Gastroesophageal sphincter (tissue), 4 donors: ENCODE results near the gene LGALS1. TPM values are rescaled to one million over a fixed set of nuclear protein-coding genes. Genes with fewer than 3 reads are reported as not detected.
A peak's percentile ranks its signal among the peaks of the same experiment; 100 is the strongest.

Source experiments
- ATAC-seq: fragments of 150-250 bp; one replicate; pipeline ENCODE4 v1.9.1; 2016; ENCODE audit warnings: mild to moderate bottlenecking, moderate library complexity
- H3K27ac ChIP-seq, 4 donors: fragments of 200-600 bp; sonication (generic) in 3 of 4; 1 replicate in 3 of 4; 2 replicates in 1 of 4; pipeline ENCODE4 v1.5.1; 2016 to 2019
- H3K27me3 ChIP-seq: fragments of 200-600 bp; sonication (generic); one replicate; pipeline ENCODE4 v1.5.1; 2019
- H3K36me3 ChIP-seq, 2 donors: fragments of 200-600 bp; sonication (generic); one replicate each; pipeline ENCODE4 v1.5.1; 2019; ENCODE audit warnings: control low read depth in 1 of 2
- H3K4me1 ChIP-seq, 3 donors: fragments of 200-600 bp; sonication (generic); 1 replicate in 2 of 3; 2 replicates in 1 of 3; pipeline ENCODE4 v1.5.1; 2016 to 2019; ENCODE audit warnings: control low read depth in 2 of 3
- H3K4me3 ChIP-seq, 2 donors: fragments of 200-600 bp; sonication (generic); one replicate each; pipeline ENCODE4 v1.5.1; 2019; ENCODE audit warnings: mild to moderate bottlenecking in 1 of 2, moderate library complexity in 1 of 2
- H3K9me3 ChIP-seq, 3 donors: fragments of 200-600 bp; sonication (generic); one replicate each; pipeline ENCODE4 v1.5.1; 2017 to 2019; ENCODE audit warnings: control low read depth in 2 of 3
- CTCF ChIP-seq, 4 experiments: fragments of 200-600 bp in 2 of 4; fragments of 450-650 bp in 2 of 4; sonication (generic) in 1 of 4; IDR thresholded peaks; one replicate each; pipeline ENCODE4 v1.5.1; 2017 to 2019; ENCODE audit warnings: antibody characterized with exemption in 4 of 4, mild to moderate bottlenecking in 2 of 4, moderate library complexity in 2 of 4
- EP300 ChIP-seq: sonication (generic); formaldehyde crosslinking; IDR thresholded peaks from one replicate; pipeline ENCODE4 v1.6.1; 2017; ENCODE audit warnings: antibody characterized with exemption, mild to moderate bottlenecking
- POLR2A ChIP-seq, 2 donors: fragments of 450-650 bp; IDR thresholded peaks; one replicate each; pipeline ENCODE4 v1.6.1; 2017; ENCODE audit warnings: antibody characterized with exemption in 2 of 2, mild to moderate bottlenecking in 2 of 2, moderate library complexity in 1 of 2
- POLR2AphosphoS5 ChIP-seq: sonication (generic); formaldehyde crosslinking; IDR thresholded peaks from one replicate; pipeline ENCODE4 v1.6.1; 2017; ENCODE audit warnings: antibody characterized with exemption
- WGBS, 2 donors: methylation state at CpG; one replicate each; pipeline ENCODE4 v1.1.5; 2018; ENCODE audit warnings: low coverage in 1 of 2; 5-methylcytosine and 5-hydroxymethylcytosine counted together
- total RNA-seq, 4 donors: library from RNA; depleted of rRNA; stranded (reverse); fragments of >200 nt; gene quantifications; one replicate each; pipeline ENCODE4 v1.1.0, GENCODE V29; 2016

Gene LGALS1
- total RNA-seq, 4 donors from 2014 or later: 747 to 1,092 (median 1,059) TPM

- TF ChIP-seq POLR2A (IDR thresholded peaks at IDR 0.05) (peak; percentile 26 to 30), EP300 (no peak), CTCF (IDR thresholded peaks at IDR 0.05) (no peak), POLR2AphosphoS5 (peak; percentile 84)
- 0% methylated on average over 4 of the region's 42 CpGs; no CpG with 5 or more reads in 1 of the 2 donors for WGBS, 2 donors
- Histone ChIP-seq H3K36me3 (peaks cover 0 to 25% of the 10 kb centered on the region in 2 donors), H3K27me3 (no peaks in the 10 kb centered on the region), H3K9me3 (no peaks in the 10 kb centered on the region), H3K4me1 (peaks cover 3 to 99% (median 29%) of the 10 kb centered on the region in 3 donors), H3K4me3 (peak overlapping the region; percentile 42 to 57), H3K27ac (peak overlapping the region; percentile 69 to 98 (median 94))
- ATAC-seq: peak; percentile 48
Measured at GRCh38 chr22:37676736-37677492, 1.5 kb downstream of the LGALS1 start.

GRCh38 chr22:37677493-37677974 is 2.1 kb downstream of the LGALS1 start:
- TF ChIP-seq EP300 (no peak), CTCF (IDR thresholded peaks at IDR 0.05) (no peak)
- ATAC-seq: no peak
- Histone ChIP-seq H3K4me3 (peak overlapping the region; percentile 42 to 57), H3K27ac (peak overlapping the region in 3 of 4 donors; percentile 93 to 98 (median 94)), H3K27me3 (no peaks in the 10 kb centered on the region), H3K9me3 (no peaks in the 10 kb centered on the region), H3K4me1 (peaks cover 3 to 95% (median 29%) of the 10 kb centered on the region in 3 donors), H3K36me3 (peaks cover 0 to 25% of the 10 kb centered on the region in 2 donors)
- 10 to 18% methylated on average over 5 to 9 of the region's 15 CpGs for WGBS, 2 donors

GRCh38 chr22:37678372-37678771 is 2.9 kb downstream of the LGALS1 start:
- peak overlapping the region in 3 of 4 donors; percentile 93 to 98 (median 94) for H3K27ac ChIP-seq
- peaks cover 3 to 86% (median 29%) of the 10 kb centered on the region in 3 donors for H3K4me1 ChIP-seq
- no peak for ATAC-seq
- peaks cover 0 to 25% of the 10 kb centered on the region in 2 donors for H3K36me3 ChIP-seq
- WGBS, 2 donors: 7 to 41% methylated on average over 5 of the region's 18 CpGs
- H3K9me3 ChIP-seq: no peaks in the 10 kb centered on the region
- TF ChIP-seq POLR2AphosphoS5 (no peak), EP300 (no peak), POLR2A (IDR thresholded peaks at IDR 0.05) (no peak)
- H3K4me3 ChIP-seq: peak overlapping the region in 1 of 2 donors; percentile 14
- H3K27me3 ChIP-seq: no peaks in the 10 kb centered on the region

GRCh38 chr22:37679670-37680069 is 4.2 kb downstream of the LGALS1 start:
- H3K4me1 ChIP-seq: peaks cover 0 to 73% (median 18%) of the 10 kb centered on the region in 3 donors
- no peaks in the 10 kb centered on the region for H3K9me3 ChIP-seq
- ATAC-seq: no peak
- no peaks in the 10 kb centered on the region for H3K27me3 ChIP-seq
- TF ChIP-seq CTCF (IDR thresholded peaks at IDR 0.05) (no peak), POLR2A (IDR thresholded peaks at IDR 0.05) (no peak), POLR2AphosphoS5 (peak; percentile 3)
- H3K27ac ChIP-seq: peak overlapping the region in 3 of 4 donors; percentile 20 to 94 (median 93)
- peaks cover 0 to 25% of the 10 kb centered on the region in 2 donors for H3K36me3 ChIP-seq
- WGBS, 2 donors: 42 to 60% methylated on average over 1 to 4 of the region's 8 CpGs
- H3K4me3 ChIP-seq: no peak overlapping the region

- Histone ChIP-seq H3K27ac (peak overlapping the region in 3 of 4 donors; percentile 20 to 93 (median 35)), H3K4me3 (no peak overlapping the region), H3K27me3 (no peaks in the 10 kb centered on the region), H3K4me1 (peaks cover 0 to 67% (median 13%) of the 10 kb centered on the region in 3 donors), H3K36me3 (peaks cover 0 to 25% of the 10 kb centered on the region in 2 donors), H3K9me3 (no peaks in the 10 kb centered on the region)
- no peak for ATAC-seq
- no peak for TF ChIP-seq POLR2A (IDR thresholded peaks at IDR 0.05)
- no peak for TF ChIP-seq EP300
- TF ChIP-seq POLR2AphosphoS5: no peak
- TF ChIP-seq CTCF (IDR thresholded peaks at IDR 0.05): no peak
- WGBS, 2 donors: 26 to 33% methylated on average over 3 to 4 of the region's 7 CpGs
Measured at GRCh38 chr22:37680191-37680851, 4.9 kb downstream of the LGALS1 start.
